CD4-positive, alpha-beta T cell treated with Interferon alpha-2 for 1 hour (primary cell): Measurements from ENCODE around the gene KLHL8.
A peak's percentile ranks its signal among the peaks of the same experiment; 100 is the strongest.

ENCODE experiments used
- DNase-seq, 2 donors: peaks; one replicate each; pipeline ENCODE4 v3.0.0-alpha.2; 2020 to 2022

The KLHL8 gene

DNA sequence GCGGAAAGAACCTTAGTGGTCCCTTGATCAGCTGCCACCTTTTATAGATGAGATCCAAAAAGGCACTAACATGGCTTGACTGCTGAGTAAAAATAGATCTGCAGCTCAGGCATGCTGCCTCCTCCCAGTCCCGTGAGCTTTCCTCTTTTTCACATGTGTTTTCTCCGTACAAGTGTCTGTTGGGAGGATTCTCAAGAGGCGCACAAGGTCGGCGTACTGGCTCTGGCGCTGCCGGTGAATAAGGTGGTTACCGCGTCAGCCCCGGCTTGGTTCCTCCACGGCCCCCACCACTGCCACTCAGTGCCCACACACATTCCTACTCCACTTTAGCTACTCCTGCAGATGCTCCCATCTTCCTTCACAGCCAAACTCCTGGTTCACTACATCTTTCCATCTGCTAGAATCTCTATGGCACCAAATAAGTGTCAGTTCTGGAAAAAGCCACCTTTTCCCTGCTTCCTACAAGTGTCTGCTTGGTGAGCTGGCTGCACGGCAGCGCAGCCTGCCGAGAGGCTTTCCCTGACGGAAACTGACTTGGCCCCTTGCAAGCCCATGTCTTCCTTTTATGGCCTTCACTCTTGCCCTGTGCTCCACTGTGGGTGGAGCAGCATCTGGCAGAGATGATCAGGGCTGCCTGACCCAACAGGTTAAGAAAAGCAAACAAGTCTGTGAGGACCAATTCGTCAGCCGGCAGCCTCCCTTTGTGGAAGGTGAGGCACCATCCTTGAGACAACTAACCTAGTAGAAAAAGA is 99.8 kb downstream of the KLHL8 start:
- no peak for DNase-seq

DNA sequence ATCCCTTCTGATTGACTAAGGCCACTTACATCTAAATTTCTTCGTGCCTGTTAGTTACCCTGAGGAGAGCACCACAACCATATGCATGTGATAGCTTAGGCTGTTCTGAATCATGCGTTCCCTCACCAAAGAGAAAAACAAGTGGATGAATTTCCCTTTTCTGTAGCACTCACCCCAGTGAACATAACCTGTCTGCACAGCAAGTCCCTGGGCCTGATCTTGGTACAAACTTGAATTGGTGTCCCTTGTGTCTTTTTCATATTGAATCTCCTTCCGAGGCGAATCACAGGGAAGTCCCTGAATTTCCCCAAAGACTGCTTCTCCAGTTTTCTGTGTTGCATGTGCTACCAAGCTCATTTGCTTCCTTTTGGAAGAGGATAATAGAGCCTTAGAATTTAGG is 100.4 kb downstream of the KLHL8 start:
- no peak for DNase-seq

DNA sequence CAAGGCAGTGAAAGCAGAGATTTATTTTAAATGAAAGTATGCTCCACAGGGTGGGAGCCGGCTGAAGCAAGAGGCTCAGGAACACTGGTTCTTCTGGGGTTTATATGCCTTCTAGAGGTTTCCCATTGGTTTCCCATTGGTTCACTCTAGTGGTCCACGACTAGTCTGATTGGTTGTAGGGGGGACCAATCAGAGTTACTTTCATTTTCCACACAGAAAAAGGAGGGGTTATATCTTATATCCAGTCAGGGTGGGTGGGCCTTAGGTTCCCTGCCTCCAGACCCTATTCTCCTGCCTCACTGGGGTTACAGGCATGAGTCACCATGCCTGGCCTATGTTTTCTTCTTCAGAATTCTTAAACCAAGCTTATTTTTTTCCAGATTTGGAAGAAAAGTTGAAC is 101.6 kb downstream of the KLHL8 start:
- DNase-seq: peak in 1 of 2 donors; percentile 13

DNA sequence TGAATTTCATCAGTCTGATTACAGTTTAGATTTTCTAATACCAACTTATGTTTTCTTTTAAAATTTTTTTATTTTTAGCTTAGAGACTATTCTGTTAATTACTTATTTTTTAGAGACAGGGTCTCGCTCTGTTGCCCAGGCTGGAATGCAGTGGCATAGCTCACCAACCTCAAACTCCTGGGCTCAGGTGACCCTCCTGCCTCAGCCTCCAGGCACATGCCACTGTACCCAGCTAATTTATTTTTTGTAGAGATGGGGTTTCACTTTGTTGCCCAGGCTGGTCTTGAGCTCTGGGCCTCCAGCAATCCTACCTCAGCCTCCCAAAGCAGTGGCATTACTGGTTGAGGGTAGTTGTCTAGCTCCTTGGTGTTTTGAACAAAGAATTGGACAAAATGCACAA is 102.0 kb downstream of the KLHL8 start:
- DNase-seq: no peak

DNA sequence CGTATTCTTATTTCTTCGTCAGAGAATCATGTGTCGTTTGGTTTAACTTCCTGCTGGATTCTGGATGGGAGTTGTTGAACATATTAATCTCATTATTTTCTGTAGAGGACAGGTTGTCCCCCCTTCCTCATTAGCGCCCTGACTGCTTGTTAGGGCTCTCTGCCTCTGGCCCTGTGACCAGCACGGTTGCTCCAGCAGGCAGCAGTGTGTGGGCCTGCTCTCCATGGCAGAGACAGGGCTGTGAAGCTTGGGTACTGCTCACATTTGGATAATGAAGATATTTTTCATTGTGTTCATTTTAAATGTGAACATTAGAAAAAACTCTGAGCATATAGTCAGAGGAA is 102.7 kb downstream of the KLHL8 start:
- no peak for DNase-seq

DNA sequence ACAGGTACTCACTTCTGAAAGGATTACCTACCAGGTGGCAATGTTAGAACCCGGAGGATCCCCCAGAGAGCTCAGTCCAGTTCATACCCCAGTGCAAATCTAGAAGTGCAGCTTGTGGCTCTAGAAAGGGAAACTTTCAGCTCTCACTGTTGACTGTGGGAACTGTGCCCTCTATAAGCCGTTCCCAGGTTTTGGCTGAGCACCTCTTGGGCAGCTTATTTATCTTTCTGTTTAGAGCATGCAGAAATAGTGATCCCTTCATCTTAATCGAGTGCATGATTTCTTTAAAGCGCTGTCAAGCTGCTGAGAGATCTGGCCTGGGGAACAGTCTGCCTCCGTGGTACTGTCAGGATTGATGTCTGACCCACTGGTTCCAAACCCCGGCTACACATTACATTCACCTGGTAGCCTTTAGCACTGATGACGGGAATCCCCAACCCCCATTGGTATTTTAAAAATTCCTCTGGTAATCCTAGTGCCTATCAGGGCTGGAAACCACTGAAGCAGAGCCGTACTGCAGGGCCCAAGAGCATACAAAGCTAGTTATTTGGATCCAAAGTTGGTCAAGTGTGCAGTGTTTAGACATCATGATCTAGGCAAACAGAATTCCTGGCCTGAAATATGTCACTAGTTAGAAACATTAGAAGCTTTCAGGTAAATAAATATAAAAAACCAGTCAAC is 103.2 kb downstream of the KLHL8 start:
- no peak for DNase-seq

DNA sequence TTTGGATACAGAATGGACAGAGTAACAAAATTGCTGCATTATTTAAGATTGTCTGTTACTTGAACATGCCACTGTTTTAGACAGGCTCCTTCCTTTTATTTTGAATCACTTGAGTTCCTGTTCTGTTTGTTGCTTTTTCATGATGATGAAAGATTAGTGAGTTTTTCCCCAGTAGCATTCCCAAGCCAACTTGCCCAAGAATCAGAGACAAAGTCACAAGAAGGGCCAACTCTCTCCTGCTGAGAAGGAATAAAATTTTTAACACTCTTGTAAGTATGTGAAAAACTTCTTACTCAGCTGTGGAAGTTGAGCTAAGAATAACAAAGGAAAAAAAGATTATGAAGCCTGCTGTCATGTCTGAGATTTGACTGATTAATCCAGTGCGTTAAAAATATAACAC is 104.2 kb downstream of the KLHL8 start:
- no peak for DNase-seq

DNA sequence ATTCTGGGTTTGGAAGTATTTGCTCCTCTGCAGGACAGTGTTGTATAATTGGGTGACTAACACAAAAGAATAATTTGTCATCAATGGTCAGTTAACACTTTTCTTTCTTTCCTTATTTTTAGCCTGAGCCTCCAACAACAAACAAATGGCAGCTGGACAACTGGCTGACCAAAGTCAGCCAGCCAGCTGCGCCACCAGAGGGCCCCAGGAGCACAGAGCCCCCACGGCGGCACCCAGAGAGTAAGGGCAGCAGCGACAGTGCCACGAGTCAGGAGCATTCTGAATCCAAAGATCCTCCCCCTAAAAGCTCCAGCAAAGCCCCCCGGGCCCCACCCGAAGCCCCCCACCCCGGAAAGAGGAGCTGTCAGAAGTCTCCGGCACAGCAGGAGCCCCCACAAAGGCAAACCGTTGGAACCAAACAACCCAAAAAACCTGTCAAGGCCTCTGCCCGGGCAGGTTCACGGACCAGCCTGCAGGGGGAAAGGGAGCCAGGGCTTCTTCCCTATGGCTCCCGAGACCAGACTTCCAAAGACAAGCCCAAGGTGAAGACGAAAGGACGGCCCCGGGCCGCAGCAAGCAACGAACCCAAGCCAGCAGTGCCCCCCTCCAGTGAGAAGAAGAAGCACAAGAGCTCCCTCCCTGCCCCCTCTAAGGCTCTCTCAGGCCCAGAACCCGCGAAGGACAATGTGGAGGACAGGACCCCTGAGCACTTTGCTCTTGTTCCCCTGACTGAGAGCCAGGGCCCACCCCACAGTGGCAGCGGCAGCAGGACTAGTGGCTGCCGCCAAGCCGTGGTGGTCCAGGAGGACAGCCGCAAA is 106.0 kb downstream of the KLHL8 start:
- DNase-seq: no peak

DNA sequence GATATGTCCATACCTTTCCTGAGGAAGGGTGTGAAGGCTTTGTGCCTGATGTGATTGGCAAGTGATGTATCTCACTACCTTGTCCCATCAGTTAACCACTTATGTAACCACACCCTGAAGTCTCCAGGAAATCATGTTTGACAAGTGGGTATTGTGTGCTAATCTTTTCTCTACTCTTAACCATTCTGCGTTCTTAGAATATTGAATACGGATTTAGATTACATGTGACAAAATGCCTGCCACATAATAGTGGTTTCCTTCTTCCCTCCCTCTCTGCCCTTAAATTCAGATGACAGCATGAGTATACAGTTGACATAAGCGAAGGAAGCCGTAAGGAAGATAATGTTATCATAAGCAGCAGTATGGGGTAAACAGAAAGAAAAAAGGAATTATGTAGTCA is 108.4 kb downstream of the KLHL8 start:
- no peak for DNase-seq
